Hepatocyte (in vitro differentiated cells): ENCODE measurements around the gene SMC5. TPM values are rescaled to one million over a fixed set of nuclear protein-coding genes. Genes with fewer than 3 reads are reported as not detected.
A peak's percentile ranks its signal among the peaks of the same experiment; 100 is the strongest.

Source experiments
- DNase-seq: peaks from one replicate; pipeline ENCODE4 v3.0.0-alpha.2; 2016; ENCODE audit warnings: low spot score
- H2AFZ ChIP-seq: fragments of 200-600 bp; sonication (generic); 2 replicates; pipeline ENCODE4 v1.6.0; 2016; ENCODE audit warnings: antibody characterized with exemption, mild to moderate bottlenecking
- H3K27ac ChIP-seq: fragments of 200-600 bp; sonication (generic); 2 replicates; pipeline ENCODE4 v1.5.1; 2016; ENCODE audit warnings: mild to moderate bottlenecking
- H3K27me3 ChIP-seq: fragments of 200-600 bp; sonication (generic); 2 replicates; pipeline ENCODE4 v1.6.1; 2016
- H3K36me3 ChIP-seq: fragments of 200-600 bp; sonication (generic); replicated peaks from 2 replicates; pipeline ENCODE4 v1.5.1; 2016; ENCODE audit warnings: low read depth; ENCODE audit not compliant: insufficient read depth
- H3K4me1 ChIP-seq: fragments of 200-600 bp; sonication (generic); 2 replicates; pipeline ENCODE4 v1.5.1; 2016; ENCODE audit warnings: mild to moderate bottlenecking, moderate library complexity; ENCODE audit not compliant: insufficient read depth
- H3K4me2 ChIP-seq: fragments of 200-600 bp; sonication (generic); 2 replicates; pipeline ENCODE4 v1.6.0; 2016
- H3K4me3 ChIP-seq: fragments of 200-600 bp; sonication (generic); 2 replicates; pipeline ENCODE4 v1.5.1; 2016; ENCODE audit warnings: mild to moderate bottlenecking
- H3K79me2 ChIP-seq: fragments of 200-600 bp; sonication (generic); 2 replicates; pipeline ENCODE4 v1.6.0; 2017; ENCODE audit warnings: mild to moderate bottlenecking
- H3K9me2 ChIP-seq: fragments of 200-600 bp; sonication (generic); replicated peaks from 2 replicates; pipeline ENCODE4 v1.6.0; 2017; ENCODE audit warnings: mild to moderate bottlenecking; ENCODE audit not compliant: insufficient read depth
- H3K9me3 ChIP-seq: fragments of 200-600 bp; sonication (generic); 2 replicates; pipeline ENCODE4 v1.5.1; 2016; ENCODE audit warnings: low read depth, mild to moderate bottlenecking
- H4K20me1 ChIP-seq: fragments of 200-600 bp; sonication (generic); 2 replicates; pipeline ENCODE4 v1.6.0; 2016; ENCODE audit warnings: mild to moderate bottlenecking; ENCODE audit not compliant: insufficient read depth, poor library complexity, severe bottlenecking
- EZH2 ChIP-seq: fragments of 200-600 bp; sonication (generic); IDR thresholded peaks from 2 replicates; pipeline ENCODE4 v1.6.1; 2016; ENCODE audit warnings: antibody characterized with exemption, mild to moderate bottlenecking, borderline replicate concordance
- EZH2phosphoT487 ChIP-seq: fragments of 200-600 bp; sonication (generic); IDR thresholded peaks from one replicate; pipeline ENCODE4 v1.6.1; 2018; ENCODE audit warnings: antibody characterized with exemption, mild to moderate bottlenecking, low read depth, moderate library complexity; ENCODE audit not compliant: unreplicated experiment, severe bottlenecking
- WGBS: methylation state at CpG from one replicate; pipeline ENCODE4 v1.1.6; 2016; ENCODE audit warnings: low lambda C conversion rate; ENCODE audit errors: missing lambda C conversion rate; 5-methylcytosine and 5-hydroxymethylcytosine counted together
- polyA plus RNA-seq: library from polyadenylated mRNA; unstranded; fragments of >200 nt; fragmentation: Nextera tagmentation; extraction: Ambion mirVana; gene quantifications from 2 replicates; pipeline ENCODE4 v1.2.1, GENCODE V29; 2016
- total RNA-seq: library from RNA; depleted of rRNA; stranded (reverse); fragments of >200 nt; gene quantifications from 2 replicates; pipeline ENCODE4 v1.2.3, GENCODE V29; 2014
- TF ChIP-seq, protein P1 (sequence below): fragments of 200-600 bp; sonication (generic); IDR thresholded peaks from 2 replicates; pipeline ENCODE4 v1.5.1; 2016; ENCODE audit warnings: antibody characterized with exemption, mild to moderate bottlenecking; ENCODE audit not compliant: poor library complexity

SMC5 gene
- total and polyA plus RNA-seq, 2 experiments from 2014 or later, result 14.9 to 30.7 TPM

DNA sequence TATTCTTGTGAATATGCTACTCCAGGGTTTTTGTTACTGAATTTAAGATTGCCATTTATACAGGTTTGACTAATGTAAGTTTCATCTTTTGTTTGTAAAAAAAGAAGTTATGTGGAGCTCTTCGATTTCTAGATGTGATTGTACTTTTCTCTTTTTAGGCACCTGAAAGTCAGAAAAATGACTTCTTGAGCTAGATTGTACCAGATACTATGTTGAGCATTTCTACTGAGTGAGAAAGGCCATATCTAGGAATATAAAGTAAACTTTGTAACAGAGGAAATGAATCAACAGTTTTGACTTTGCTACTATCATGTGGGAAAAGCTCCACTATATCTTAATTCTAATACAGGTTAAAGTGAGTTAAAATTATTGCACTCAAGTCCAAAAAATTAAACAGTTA is 25.1 kb downstream of the SMC5 start:
- H2AFZ ChIP-seq, result no peak overlapping the region
- TF ChIP-seq, protein P1, sequence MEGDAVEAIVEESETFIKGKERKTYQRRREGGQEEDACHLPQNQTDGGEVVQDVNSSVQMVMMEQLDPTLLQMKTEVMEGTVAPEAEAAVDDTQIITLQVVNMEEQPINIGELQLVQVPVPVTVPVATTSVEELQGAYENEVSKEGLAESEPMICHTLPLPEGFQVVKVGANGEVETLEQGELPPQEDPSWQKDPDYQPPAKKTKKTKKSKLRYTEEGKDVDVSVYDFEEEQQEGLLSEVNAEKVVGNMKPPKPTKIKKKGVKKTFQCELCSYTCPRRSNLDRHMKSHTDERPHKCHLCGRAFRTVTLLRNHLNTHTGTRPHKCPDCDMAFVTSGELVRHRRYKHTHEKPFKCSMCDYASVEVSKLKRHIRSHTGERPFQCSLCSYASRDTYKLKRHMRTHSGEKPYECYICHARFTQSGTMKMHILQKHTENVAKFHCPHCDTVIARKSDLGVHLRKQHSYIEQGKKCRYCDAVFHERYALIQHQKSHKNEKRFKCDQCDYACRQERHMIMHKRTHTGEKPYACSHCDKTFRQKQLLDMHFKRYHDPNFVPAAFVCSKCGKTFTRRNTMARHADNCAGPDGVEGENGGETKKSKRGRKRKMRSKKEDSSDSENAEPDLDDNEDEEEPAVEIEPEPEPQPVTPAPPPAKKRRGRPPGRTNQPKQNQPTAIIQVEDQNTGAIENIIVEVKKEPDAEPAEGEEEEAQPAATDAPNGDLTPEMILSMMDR, result no peak
- TF ChIP-seq EZH2phosphoT487 (no peak), EZH2 (no peak)
- no peaks in the 10 kb centered on the region for H3K36me3 ChIP-seq
- H3K27ac ChIP-seq, result no peak overlapping the region
- no peak overlapping the region for H3K4me2 ChIP-seq
- H3K27me3 ChIP-seq, result no peaks in the 10 kb centered on the region
- no peaks in the 10 kb centered on the region for H3K9me2 ChIP-seq
- WGBS, result 94% methylated on average over 1 of the region's 1 CpG
- peaks cover 21% of the 10 kb centered on the region for H3K79me2 ChIP-seq
- H3K9me3 ChIP-seq, result no peaks in the 10 kb centered on the region
- no peak for DNase-seq
- H4K20me1 ChIP-seq, result peaks cover 4% of the 10 kb centered on the region
- peaks cover 12% of the 10 kb centered on the region for H3K4me1 ChIP-seq
- H3K4me3 ChIP-seq, result no peak overlapping the region

DNA sequence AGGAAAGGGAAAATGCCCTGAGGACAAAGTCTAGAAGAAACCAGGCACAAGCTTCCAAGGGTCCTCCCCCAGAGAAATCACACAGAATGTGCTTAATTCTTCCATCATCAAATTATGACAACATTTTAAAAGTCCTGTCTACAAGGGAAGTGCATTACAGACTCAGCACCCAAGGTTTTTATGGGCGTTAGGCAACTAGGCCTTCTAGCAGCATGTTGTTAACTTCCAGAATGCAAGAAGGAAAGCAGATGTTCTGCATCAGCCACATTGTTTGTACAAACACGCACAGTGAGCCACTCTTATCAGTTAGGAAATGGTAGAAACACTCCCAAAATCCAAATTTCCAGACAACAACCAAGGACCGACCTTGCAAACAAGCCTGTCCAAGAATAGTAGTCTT is 26.5 kb downstream of the SMC5 start:
- TF ChIP-seq EZH2 (no peak), EZH2phosphoT487 (no peak)
- TF ChIP-seq, protein P1, result no peak
- peaks cover 29% of the 10 kb centered on the region for H3K79me2 ChIP-seq
- peak overlapping the region; percentile 22 for H3K4me2 ChIP-seq
- H3K27me3 ChIP-seq, result no peaks in the 10 kb centered on the region
- H3K9me2 ChIP-seq, result no peaks in the 10 kb centered on the region
- H2AFZ ChIP-seq, result no peak overlapping the region
- no peaks in the 10 kb centered on the region for H3K36me3 ChIP-seq
- no peaks in the 10 kb centered on the region for H3K9me3 ChIP-seq
- peaks cover 12% of the 10 kb centered on the region for H3K4me1 ChIP-seq
- peak; percentile 32 for DNase-seq
- H4K20me1 ChIP-seq, result peaks cover 4% of the 10 kb centered on the region
- H3K4me3 ChIP-seq, result no peak overlapping the region
- H3K27ac ChIP-seq, result peak overlapping the region; percentile 26
- 41% methylated on average over 3 of the region's 3 CpGs for WGBS

DNA sequence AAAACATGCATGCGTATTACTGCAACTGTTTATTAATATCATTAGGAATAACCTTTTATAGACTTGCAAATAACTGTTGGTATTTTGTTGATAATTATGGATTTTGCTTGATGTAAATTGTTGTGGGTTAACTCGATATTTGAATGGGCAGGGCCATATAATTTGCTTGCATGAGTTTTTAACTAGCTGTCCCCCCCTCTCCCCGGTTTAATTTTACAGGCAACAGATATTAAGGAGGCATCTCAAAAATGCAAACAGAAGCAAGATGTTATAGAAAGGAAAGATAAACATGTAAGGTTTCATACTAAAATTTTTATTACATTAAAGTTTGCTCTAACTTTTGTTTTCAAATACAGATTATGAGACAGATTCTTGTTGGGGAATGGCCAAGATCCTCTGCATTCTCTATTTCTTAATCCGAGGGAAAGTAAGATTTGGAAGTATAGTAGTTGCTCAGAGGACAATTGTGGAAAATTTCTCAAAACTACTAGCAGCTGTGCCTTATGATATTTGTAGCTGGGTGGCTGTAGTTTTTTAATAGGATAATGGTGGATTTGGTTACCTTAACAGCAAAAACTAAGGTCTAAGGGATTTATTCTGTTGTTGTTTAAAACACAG is 27.3 kb downstream of the SMC5 start:
- no peaks in the 10 kb centered on the region for H3K36me3 ChIP-seq

More for the DNA sequence above, 27.3 kb downstream of the SMC5 start:
- 65% methylated on average over 4 of the region's 4 CpGs for WGBS
- Histone ChIP-seq H3K4me2 (peak overlapping the region; percentile 22), H3K4me1 (peaks cover 12% of the 10 kb centered on the region), H3K9me2 (no peaks in the 10 kb centered on the region), H3K9me3 (no peaks in the 10 kb centered on the region), H3K27me3 (no peaks in the 10 kb centered on the region), H2AFZ (no peak overlapping the region), H4K20me1 (peaks cover 4% of the 10 kb centered on the region), H3K79me2 (peaks cover 36% of the 10 kb centered on the region), H3K4me3 (no peak overlapping the region), H3K27ac (no peak overlapping the region)
- DNase-seq, result no peak
- TF ChIP-seq EZH2phosphoT487, result no peak
- TF ChIP-seq, protein P1, result no peak
- no peak for TF ChIP-seq EZH2
